Hepatocyte (in vitro differentiated cells): ENCODE measurements around the gene SYT3.

ENCODE experiments used
- CTCF ChIP-seq: fragments of 200-600 bp; sonication (generic); IDR thresholded peaks from 2 replicates; pipeline ENCODE4 v1.5.1; 2016; ENCODE audit warnings: antibody characterized with exemption, mild to moderate bottlenecking; ENCODE audit not compliant: poor library complexity
- EZH2 ChIP-seq: fragments of 200-600 bp; sonication (generic); IDR thresholded peaks from 2 replicates; pipeline ENCODE4 v1.6.1; 2016; ENCODE audit warnings: antibody characterized with exemption, mild to moderate bottlenecking, borderline replicate concordance

GRCh38 chr19:50628551-50628950 lies 11.1 kb downstream of the SYT3 start:
- TF ChIP-seq CTCF (no peak), EZH2 (no peak)
